Cardiac fibroblast (primary cell): ENCODE results near the gene TTL.
A peak's percentile ranks its signal among the peaks of the same experiment; 100 is the strongest.

Experiments used
- DNase-seq, 2 donors: peaks; one replicate each; pipeline versions ENCODE4 v3.0.0 to v3.0.0-alpha.2; 2010; ENCODE audit warnings: low read depth in 2 of 2
- H3K4me3 ChIP-seq, 2 donors: replicated peaks in 1 of 2; 1 replicate in 1 of 2; 2 replicates in 1 of 2; pipeline ENCODE4 v1.5.1; 2011; ENCODE audit warnings: low read depth in 2 of 2, low read length in 2 of 2, mild to moderate bottlenecking in 2 of 2, moderate library complexity in 1 of 2
- CTCF ChIP-seq: IDR thresholded peaks from one replicate; pipeline ENCODE4 v1.5.1; 2011; ENCODE audit warnings: low read depth, mild to moderate bottlenecking, low read length, inconsistent platforms

TTL gene

GRCh38 chr2:112472547-112473263, 9.3 kb upstream of the TTL start:
- no peak for TF ChIP-seq CTCF
- H3K4me3 ChIP-seq = no peak overlapping the region
- DNase-seq = no peak

GRCh38 chr2:112474844-112475486, 7.0 kb upstream of the TTL start:
- H3K4me3 ChIP-seq = no peak overlapping the region
- DNase-seq = peak in 1 of 2 donors; percentile 33
- no peak for TF ChIP-seq CTCF

GRCh38 chr2:112476434-112476833, 5.5 kb upstream of the TTL start:
- H3K4me3 ChIP-seq = no peak overlapping the region
- no peak for DNase-seq
- TF ChIP-seq CTCF = no peak

GRCh38 chr2:112480530-112481049, 1.4 kb upstream of the TTL start:
- TF ChIP-seq CTCF = no peak
- H3K4me3 ChIP-seq = peak overlapping the region; percentile 65 to 82
- no peak for DNase-seq

GRCh38 chr2:112481050-112481527, 867 bp upstream of the TTL start:
- TF ChIP-seq CTCF = peak; percentile 91
- peak overlapping the region; percentile 65 to 82 for H3K4me3 ChIP-seq
- DNase-seq = peak; percentile 83

- DNase-seq = peak; percentile 39 to 48
- no peak for TF ChIP-seq CTCF
Observed at GRCh38 chr2:112482309-112483041, 519 bp downstream of the TTL start.

More at GRCh38 chr2:112482309-112483041, 519 bp downstream of the TTL start:
- H3K4me3 ChIP-seq = peak overlapping the region; percentile 82 to 93
